GM18858 (cell line): ENCODE results near the gene COPS7A.
A peak's percentile ranks its signal among the peaks of the same experiment; 100 is the strongest.
"Not testable (repeated sequence)": the region's sequence is repeated elsewhere in the genome, so short reads cannot be mapped to it uniquely, and the experiment has no call there.

ENCODE experiments used
- ATAC-seq: cut with Tn5 transposase; IDR thresholded peaks from one replicate; pipeline ENCODE4 v1.9.1; 2021; ENCODE audit not compliant: unreplicated experiment

Gene COPS7A

GRCh38 chr12:6701078-6701768 lies 22.6 kb upstream of the COPS7A start:
- ATAC-seq: no peak

- no peak for ATAC-seq
Measured at GRCh38 chr12:6703631-6704030, 20.2 kb upstream of the COPS7A start.

GRCh38 chr12:6708351-6708750 lies 15.5 kb upstream of the COPS7A start:
- ATAC-seq: not testable (repeated sequence)

GRCh38 chr12:6708960-6709394 lies 14.9 kb upstream of the COPS7A start:
- no peak for ATAC-seq

- not testable (repeated sequence) for ATAC-seq
Measured at GRCh38 chr12:6716031-6716873, 7.6 kb upstream of the COPS7A start.

GRCh38 chr12:6716874-6717437 lies 6.9 kb upstream of the COPS7A start:
- ATAC-seq: no peak

GRCh38 chr12:6722863-6723262 lies 983 bp upstream of the COPS7A start:
- ATAC-seq: no peak

GRCh38 chr12:6724409-6724797 lies 557 bp downstream of the COPS7A start:
- peak; percentile 20 for ATAC-seq

- ATAC-seq: no peak
Measured at GRCh38 chr12:6725350-6725749, 1.5 kb downstream of the COPS7A start.

GRCh38 chr12:6729186-6729585 lies 5.3 kb downstream of the COPS7A start:
- ATAC-seq: no peak

- ATAC-seq: no peak
Measured at GRCh38 chr12:6730169-6730568, 6.3 kb downstream of the COPS7A start.

GRCh38 chr12:6734506-6735387 lies 10.9 kb downstream of the COPS7A start:
- no peak for ATAC-seq

GRCh38 chr12:6735448-6736191 lies 11.8 kb downstream of the COPS7A start:
- ATAC-seq: no peak

- ATAC-seq: no peak
Measured at GRCh38 chr12:6736754-6737153, 12.9 kb downstream of the COPS7A start.

- not testable (repeated sequence) for ATAC-seq
Measured at GRCh38 chr12:6742080-6742479, 18.2 kb downstream of the COPS7A start.

- no peak for ATAC-seq
Measured at GRCh38 chr12:6742834-6743233, 19.0 kb downstream of the COPS7A start.

- not testable (repeated sequence) for ATAC-seq
Measured at GRCh38 chr12:6743300-6743699, 19.5 kb downstream of the COPS7A start.

GRCh38 chr12:6745741-6746525 lies 22.1 kb downstream of the COPS7A start:
- no peak for ATAC-seq

- ATAC-seq: no peak
Measured at GRCh38 chr12:6747216-6747615, 23.4 kb downstream of the COPS7A start.
